Kidney (tissue), 14 donors: Measurements from ENCODE around the gene TF. TPM values are rescaled to one million over a fixed set of nuclear protein-coding genes. Genes with fewer than 3 reads are reported as not detected.

ENCODE experiments used
- DNase-seq, 5 donors: peaks; one replicate each; pipeline ENCODE4 v3.0.0-alpha.2; 2013 to 2020
- FAIRE-seq: peaks from 2 replicates; lab custom pipeline; 2012; peaks lifted over from hg19 to GRCh38; lab: Jason Lieb, UNC
- H3K27ac ChIP-seq, 2 donors: one replicate each; pipeline ENCODE4 v1.7.0; 2013; ENCODE audit warnings: low read depth in 2 of 2, low read length in 2 of 2, inconsistent platforms in 1 of 2
- H3K27me3 ChIP-seq: one replicate; pipeline ENCODE4 v1.7.1; 2013; ENCODE audit warnings: low read length, inconsistent platforms; ENCODE audit not compliant: control insufficient read depth, insufficient read depth
- H3K36me3 ChIP-seq, 3 donors: one replicate each; pipeline versions ENCODE4 v1.7.0 to v1.7.1; 2013; ENCODE audit warnings: low read length in 3 of 3, control low read depth in 1 of 3, inconsistent platforms in 1 of 3; ENCODE audit not compliant: insufficient read depth in 3 of 3, control insufficient read depth in 2 of 3
- H3K4me1 ChIP-seq, 3 donors: one replicate each; pipeline versions ENCODE4 v1.7.0 to v1.7.1; 2013; ENCODE audit warnings: low read length in 3 of 3, inconsistent platforms in 1 of 3, low read depth in 1 of 3; ENCODE audit not compliant: control insufficient read depth in 2 of 3, insufficient read depth in 2 of 3
- H3K4me3 ChIP-seq, 3 donors: one replicate each; pipeline versions ENCODE4 v1.7.0 to v1.8.1; 2013; ENCODE audit warnings: low read length in 3 of 3, control low read depth in 1 of 3, inconsistent platforms in 1 of 3
- H3K9ac ChIP-seq, 3 donors: one replicate each; pipeline versions ENCODE4 v1.7.0 to v1.7.1; 2013; ENCODE audit warnings: low read length in 3 of 3, control low read depth in 1 of 3, inconsistent platforms in 1 of 3
- H3K9me3 ChIP-seq, 3 donors: one replicate each; pipeline versions ENCODE4 v1.7.0 to v1.7.1; 2013; ENCODE audit warnings: low read length in 3 of 3, control low read depth in 1 of 3, inconsistent platforms in 1 of 3; ENCODE audit not compliant: control insufficient read depth in 2 of 3, insufficient read depth in 1 of 3
- CTCF ChIP-seq: IDR thresholded peaks from 3 replicates; pipeline ENCODE4 v1.5.1; 2012; ENCODE audit warnings: mild to moderate bottlenecking, moderate library complexity, borderline replicate concordance; ENCODE audit not compliant: insufficient read depth; ENCODE audit errors: extremely low read depth
- intact Hi-C: fragments of 100-400 bp; cut with DNase I; formaldehyde crosslinking; loops from one replicate; pipeline ENCODE4 v1.11.1; 2022
- polyA plus RNA-seq: library from polyadenylated mRNA; stranded (reverse); fragments of 350-450 nt; fragmentation: Illumina TruSeq; extraction: RNeasy Lipid Tissue Mini Kit (QIAGEN cat#74804); gene quantifications from one replicate; pipeline ENCODE4 v1.2.3, GENCODE V29; 2014; ENCODE audit warnings: low read depth, low replicate concordance; ENCODE audit not compliant: insufficient read depth
- total RNA-seq: library from RNA; stranded (reverse); fragmentation: NEBNext Ultra II Directional; extraction: Animal tissue kit (Norgen Biotek cat#: 25700); gene quantifications from one replicate; pipeline ENCODE4 v1.2.1, GENCODE V29; 2021
- donor health status: control.
- donor health status: control.
- donor health status: control.
- donor health status: control.
- donor health status: control.
- donor health status: DM: yes; HTN: yes; CAD: no.
- donor health status: Normal renal cell carcinoma (clear cell type).

TF gene
- total and polyA plus RNA-seq, 2 donors from 2014 or later = 0.88 to 1.4 TPM

GRCh38 chr3:133797396-133798105 is 51.4 kb downstream of the TF start:
- H3K4me3 ChIP-seq = no peak overlapping the region
- no peaks in the 10 kb centered on the region for H3K4me1 ChIP-seq
- no peak for TF ChIP-seq CTCF
- no peak overlapping the region for H3K27ac ChIP-seq
- no peak for DNase-seq
- no peak for FAIRE-seq
- H3K9me3 ChIP-seq = no peaks in the 10 kb centered on the region
- H3K27me3 ChIP-seq = no peaks in the 10 kb centered on the region
- no peak overlapping the region for H3K9ac ChIP-seq
- H3K36me3 ChIP-seq = no peaks in the 10 kb centered on the region
- intact Hi-C loops = no loop called here

- Histone ChIP-seq H3K9me3 (no peaks in the 10 kb centered on the region), H3K9ac (no peak overlapping the region), H3K27ac (no peak overlapping the region), H3K4me1 (no peaks in the 10 kb centered on the region), H3K4me3 (no peak overlapping the region), H3K36me3 (no peaks in the 10 kb centered on the region), H3K27me3 (no peaks in the 10 kb centered on the region)
- no peak for TF ChIP-seq CTCF
- no peak for FAIRE-seq
- intact Hi-C loops = no loop called here
- DNase-seq = no peak
These were observed 53.8 kb downstream of the TF start for GRCh38 chr3:133799794-133800585.

GRCh38 chr3:133803469-133803868 is 57.3 kb downstream of the TF start:
- H3K4me1 ChIP-seq = peaks cover 0 to 6% (median 0%) of the 10 kb centered on the region in 3 donors
- H3K27me3 ChIP-seq = no peaks in the 10 kb centered on the region
- no peak overlapping the region for H3K27ac ChIP-seq
- no peaks in the 10 kb centered on the region for H3K9me3 ChIP-seq
- DNase-seq (no peak), FAIRE-seq (no peak)
- intact Hi-C loops = no loop called here
- no peak overlapping the region for H3K4me3 ChIP-seq
- peaks cover 0 to 2% (median 0%) of the 10 kb centered on the region in 3 donors for H3K36me3 ChIP-seq
- H3K9ac ChIP-seq = no peak overlapping the region
- TF ChIP-seq CTCF = no peak
